Caco-2 (cell line): ENCODE measurements around the gene GAS2L2. TPM values are rescaled to one million over a fixed set of nuclear protein-coding genes. Genes with fewer than 3 reads are reported as not detected.

Experiments used
- BruUV-seq: library from RNA; stranded (reverse); fragments of 400-500 nt; replicated peaks from 2 replicates; lab custom pipeline; 2021; lab: Mats Ljungman, UMichigan
- CTCF ChIA-PET: fragments of 300-600 bp; sonication (Branson Sonifier 250); formaldehyde crosslinking; loops from one replicate; lab custom pipeline; 2022; ENCODE audit warnings: antibody characterized with exemption; lab: Charles Lee
- POLR2A ChIA-PET: fragments of 300-600 bp; sonication (Branson Sonifier 250); formaldehyde crosslinking; loops from one replicate; lab custom pipeline; 2022; ENCODE audit warnings: antibody characterized with exemption; lab: Charles Lee
- DNase-seq, 2 experiments: peaks; one replicate each; pipeline versions ENCODE4 v3.0.0 to v3.0.0-alpha.2; 2020 to 2022
- H3K27me3 ChIP-seq: replicated peaks from 2 replicates; pipeline ENCODE4 v1.6.0; 2011; ENCODE audit warnings: low read length; ENCODE audit not compliant: control insufficient read depth, insufficient read depth
- H3K36me3 ChIP-seq: 2 replicates; pipeline ENCODE4 v1.5.1; 2011; ENCODE audit warnings: low read length; ENCODE audit not compliant: control insufficient read depth, insufficient read depth
- H3K4me1 ChIP-seq: fragments of 250-450 bp; sonication (Bioruptor Pico); 2 replicates; pipeline ENCODE4 v1.5.1; 2020; ENCODE audit warnings: mild to moderate bottlenecking
- H3K4me3 ChIP-seq: 2 replicates; pipeline ENCODE4 v1.5.1; 2011; ENCODE audit warnings: low read depth, mild to moderate bottlenecking, control low read depth, low read length
- H3K9me3 ChIP-seq: fragments of 250-450 bp; sonication (Bioruptor Pico); 2 replicates; pipeline ENCODE4 v1.5.1; 2020; ENCODE audit warnings: mild to moderate bottlenecking, moderate library complexity
- H3K27ac Mint-ChIP-seq: one replicate; pipeline ENCODE4 v1.8.0; 2022; ENCODE audit warnings: mixed read lengths; ENCODE audit not compliant: unreplicated experiment
- H3K27me3 Mint-ChIP-seq: one replicate; pipeline ENCODE4 v1.8.0; 2022; ENCODE audit warnings: mixed read lengths; ENCODE audit not compliant: insufficient read depth, unreplicated experiment
- H3K36me3 Mint-ChIP-seq: one replicate; pipeline ENCODE4 v1.8.0; 2022; ENCODE audit warnings: mild to moderate bottlenecking, mixed read lengths; ENCODE audit not compliant: insufficient read depth, unreplicated experiment
- H3K4me1 Mint-ChIP-seq: one replicate; pipeline ENCODE4 v1.8.0; 2022; ENCODE audit warnings: low read depth, mixed read lengths; ENCODE audit not compliant: unreplicated experiment
- H3K4me3 Mint-ChIP-seq: one replicate; pipeline ENCODE4 v1.8.0; 2022; ENCODE audit warnings: mild to moderate bottlenecking, moderate library complexity, mixed read lengths; ENCODE audit not compliant: unreplicated experiment
- H3K9me3 Mint-ChIP-seq: one replicate; pipeline ENCODE4 v1.8.0; 2022; ENCODE audit warnings: mixed read lengths; ENCODE audit not compliant: unreplicated experiment
- CTCF ChIP-seq, 2 experiments: fragments of 200-600 bp in 1 of 2; IDR thresholded peaks; 1 replicate in 1 of 2; 2 replicates in 1 of 2; pipeline versions ENCODE4 v1.5.1 to v1.8.0; 2011 to 2022; ENCODE audit warnings: antibody characterized with exemption in 1 of 2, control low read depth in 1 of 2, inconsistent platforms in 1 of 2, low read depth in 1 of 2, low read length in 1 of 2, mild to moderate bottlenecking in 1 of 2, moderate library complexity in 1 of 2; ENCODE audit not compliant: insufficient read depth in 1 of 2, severe bottlenecking in 1 of 2, unreplicated experiment in 1 of 2
- intact Hi-C: fragments of 100-400 bp; cut with micrococcal nuclease; formaldehyde crosslinking; loops from one replicate; pipeline ENCODE4 v1.10.0; 2022; ENCODE audit not compliant: unreplicated experiment
- total RNA-seq: library from RNA; stranded (reverse); gene quantifications from 2 replicates; pipeline ENCODE4 v1.2.3, GENCODE V29; 2022

GAS2L2 gene
- total RNA-seq, 1 experiment from 2014 or later: not detected

- Histone ChIP-seq H3K4me1 (no peaks in the 10 kb centered on the region), H3K9me3 (no peaks in the 10 kb centered on the region)
- BruUV-seq: no TSS peak
Observed at GRCh38 chr17:35773129-35773528, 20.1 kb upstream of the GAS2L2 start.

GRCh38 chr17:35769895-35770486, 17.0 kb upstream of the GAS2L2 start:
- Histone ChIP-seq H3K4me1 (peaks cover under 1% of the 10 kb centered on the region; the same call in 1 of the 2 replicates), H3K36me3 (no peaks in the 10 kb centered on the region), H3K27me3 (no peaks in the 10 kb centered on the region), H3K9me3 (no peaks in the 10 kb centered on the region), H3K4me3 (no peak overlapping the region)
- Mint-ChIP-seq H3K9me3 (no peaks in the 10 kb centered on the region), H3K4me3 (no peak overlapping the region), H3K4me1 (no peaks in the 10 kb centered on the region), H3K27me3 (peaks cover 4% of the 10 kb centered on the region), H3K36me3 (no peaks in the 10 kb centered on the region), H3K27ac (no peak overlapping the region)
- ChIA-PET POLR2A (no interaction called here), CTCF (interaction anchor here (1.9 kb wide), 1 partner anchor 39 kb away, joined by 10 read pairs; the partner anchor contains the start of gene TAF15)
- intact Hi-C loops: no loop called here
- BruUV-seq: no TSS peak
- peak in 1 of 2 experiments; percentile 45 for TF ChIP-seq CTCF (IDR thresholded peaks at IDR 0.05; ENCODE audit: insufficient read depth in 1 of 2, low read depth in 1 of 2, low read length in 1 of 2, severe bottlenecking in 1 of 2, unreplicated experiment in 1 of 2)
- no peak for DNase-seq

More at GRCh38 chr17:35773129-35773528, 20.1 kb upstream of the GAS2L2 start:
- Mint-ChIP-seq H3K27me3 (peaks cover 8% of the 10 kb centered on the region), H3K27ac (no peak overlapping the region), H3K36me3 (no peaks in the 10 kb centered on the region), H3K4me3 (no peak overlapping the region), H3K9me3 (no peaks in the 10 kb centered on the region), H3K4me1 (peaks cover 5% of the 10 kb centered on the region)
- POLR2A ChIA-PET: no interaction called here
- DNase-seq: no peak
- no peak for TF ChIP-seq CTCF (IDR thresholded peaks at IDR 0.05; ENCODE audit: insufficient read depth in 1 of 2, low read depth in 1 of 2, low read length in 1 of 2, severe bottlenecking in 1 of 2, unreplicated experiment in 1 of 2)
- intact Hi-C loops: no loop called here
- CTCF ChIA-PET: interaction anchor here (2.7 kb wide), 1 partner anchor 9 kb away, joined by 10 read pairs; no protein-coding TSS in a partner anchor
- H3K27me3 ChIP-seq: no peaks in the 10 kb centered on the region
- H3K36me3 ChIP-seq: no peaks in the 10 kb centered on the region
- H3K4me3 ChIP-seq: no peak overlapping the region

GRCh38 chr17:35768797-35769196, 15.8 kb upstream of the GAS2L2 start:
- TF ChIP-seq CTCF (IDR thresholded peaks at IDR 0.05; ENCODE audit: insufficient read depth in 1 of 2, low read depth in 1 of 2, low read length in 1 of 2, severe bottlenecking in 1 of 2, unreplicated experiment in 1 of 2): no peak
- Histone ChIP-seq H3K36me3 (no peaks in the 10 kb centered on the region), H3K27me3 (no peaks in the 10 kb centered on the region), H3K4me1 (peaks cover 5% of the 10 kb centered on the region; the same call in 1 of the 2 replicates), H3K4me3 (no peak overlapping the region), H3K9me3 (no peaks in the 10 kb centered on the region)
- Mint-ChIP-seq H3K27ac (no peak overlapping the region), H3K9me3 (no peaks in the 10 kb centered on the region), H3K27me3 (peaks cover 4% of the 10 kb centered on the region), H3K36me3 (no peaks in the 10 kb centered on the region), H3K4me1 (no peaks in the 10 kb centered on the region), H3K4me3 (no peak overlapping the region)
- no TSS peak for BruUV-seq
- intact Hi-C loops: no loop called here
- ChIA-PET POLR2A (no interaction called here), CTCF (interaction anchor here (0.6 to 0.8 kb wide), 2 partner anchors 9 to 12 kb away, joined by 3 read pairs; no protein-coding TSS in a partner anchor)
- no peak for DNase-seq
